ENCODE data around the gene BSPRY.
"Not testable (repeated sequence)": the region's sequence is repeated elsewhere in the genome, so short reads cannot be mapped to it uniquely, and the experiment has no call there.

GRCh38 chr9:113381441-113381840 is 32.1 kb downstream of the BSPRY start:
- not testable (repeated sequence) for TF ChIP-seq CTCF, POLR2AphosphoS5, POLR2A (IDR thresholded peaks at IDR 0.05)

Measured in transverse colon (tissue), 4 donors.